ENCODE results near the gene TMEM117.

Gene TMEM117

DNA sequence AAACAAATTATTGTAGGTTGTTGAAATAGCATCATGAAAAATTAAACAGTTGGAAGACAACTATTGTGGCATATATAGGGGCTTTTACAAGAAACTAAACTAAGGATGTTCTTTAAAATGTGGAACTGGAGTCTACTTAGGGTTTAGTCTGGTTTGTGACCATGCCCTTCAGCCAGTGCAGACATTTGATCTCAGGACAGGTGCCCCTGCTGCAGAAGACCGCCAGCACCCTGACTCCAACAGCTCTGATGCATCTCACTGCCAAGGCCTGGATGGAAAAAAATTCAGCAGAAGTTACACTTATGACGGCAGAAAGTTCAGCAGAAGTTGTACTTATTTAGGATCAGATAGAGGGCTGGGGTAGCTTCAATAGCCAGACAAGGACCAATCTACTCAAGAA is 51.5 kb downstream of the TMEM117 start:
- DNase-seq: no peak
- Mint-ChIP-seq H3K9me3 (no peaks in the 10 kb centered on the region), H3K27ac (no peak overlapping the region), H3K4me3 (no peak overlapping the region), H3K4me1 (ENCODE audit: low read depth) (peaks cover 1% of the 10 kb centered on the region), H3K36me3 (ENCODE audit: low read depth) (no peaks in the 10 kb centered on the region), H3K27me3 (no peaks in the 10 kb centered on the region)

DNA sequence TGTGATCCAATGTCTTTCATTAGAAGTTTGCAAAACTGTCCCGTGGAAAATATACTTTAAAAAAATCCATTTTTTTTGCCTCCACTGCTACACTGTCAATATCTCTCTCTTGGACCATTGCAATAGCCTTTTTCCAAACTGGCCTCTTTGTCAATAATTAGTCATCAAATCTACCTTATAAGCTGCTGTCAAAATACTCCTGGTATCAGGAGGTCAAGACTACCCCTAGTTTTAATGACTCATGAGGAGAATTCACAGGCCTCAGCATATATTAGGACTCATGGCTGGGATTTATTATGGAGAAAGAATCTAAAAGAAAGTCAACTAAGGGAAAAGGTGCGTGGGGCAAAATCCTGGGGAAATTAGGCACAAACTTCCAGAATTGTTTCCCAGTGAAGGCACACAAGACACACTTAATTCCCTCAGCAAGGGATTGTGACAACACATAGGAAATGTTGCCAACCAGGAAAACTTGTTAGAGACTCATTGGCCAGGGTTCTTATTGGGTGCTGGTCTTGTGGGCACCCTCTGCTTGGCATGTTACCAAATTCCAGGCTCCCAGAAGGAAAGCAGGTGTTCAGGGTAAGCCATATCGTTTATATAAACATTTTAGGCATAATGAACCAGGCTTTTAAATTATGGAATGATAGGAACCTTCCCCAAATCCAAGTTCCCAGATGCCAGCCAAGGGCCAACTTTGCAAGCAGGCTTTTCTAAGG is 56.1 kb downstream of the TMEM117 start:
- no peak for DNase-seq
- Mint-ChIP-seq H3K36me3 (ENCODE audit: low read depth) (peaks cover 4% of the 10 kb centered on the region), H3K27me3 (no peaks in the 10 kb centered on the region), H3K27ac (no peak overlapping the region), H3K4me3 (no peak overlapping the region), H3K9me3 (peaks cover 2% of the 10 kb centered on the region), H3K4me1 (ENCODE audit: low read depth) (no peaks in the 10 kb centered on the region)

DNA sequence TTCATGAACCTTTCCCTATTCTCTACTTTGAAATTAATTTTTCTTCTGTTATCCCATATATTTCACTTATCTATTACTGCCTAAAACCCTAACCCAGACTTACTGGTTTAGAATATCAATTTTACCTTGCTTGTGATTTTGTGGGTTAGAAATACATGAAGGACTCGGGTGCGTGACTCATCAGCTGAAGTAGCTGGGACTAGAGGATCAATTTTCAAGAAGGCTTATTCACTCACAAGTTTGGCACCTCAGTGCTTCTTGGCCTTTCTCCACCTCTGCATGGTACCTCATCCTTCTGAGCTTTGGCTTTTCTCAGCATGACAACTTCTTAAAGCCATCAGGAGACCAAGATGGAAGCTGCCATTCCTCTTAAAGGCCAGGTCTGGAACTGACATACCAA is 57.8 kb downstream of the TMEM117 start:
- Mint-ChIP-seq H3K4me1 (ENCODE audit: low read depth) (no peaks in the 10 kb centered on the region), H3K36me3 (ENCODE audit: low read depth) (peaks cover 4% of the 10 kb centered on the region), H3K27me3 (no peaks in the 10 kb centered on the region), H3K27ac (no peak overlapping the region), H3K4me3 (no peak overlapping the region), H3K9me3 (peaks cover 2% of the 10 kb centered on the region)
- no peak for DNase-seq

DNA sequence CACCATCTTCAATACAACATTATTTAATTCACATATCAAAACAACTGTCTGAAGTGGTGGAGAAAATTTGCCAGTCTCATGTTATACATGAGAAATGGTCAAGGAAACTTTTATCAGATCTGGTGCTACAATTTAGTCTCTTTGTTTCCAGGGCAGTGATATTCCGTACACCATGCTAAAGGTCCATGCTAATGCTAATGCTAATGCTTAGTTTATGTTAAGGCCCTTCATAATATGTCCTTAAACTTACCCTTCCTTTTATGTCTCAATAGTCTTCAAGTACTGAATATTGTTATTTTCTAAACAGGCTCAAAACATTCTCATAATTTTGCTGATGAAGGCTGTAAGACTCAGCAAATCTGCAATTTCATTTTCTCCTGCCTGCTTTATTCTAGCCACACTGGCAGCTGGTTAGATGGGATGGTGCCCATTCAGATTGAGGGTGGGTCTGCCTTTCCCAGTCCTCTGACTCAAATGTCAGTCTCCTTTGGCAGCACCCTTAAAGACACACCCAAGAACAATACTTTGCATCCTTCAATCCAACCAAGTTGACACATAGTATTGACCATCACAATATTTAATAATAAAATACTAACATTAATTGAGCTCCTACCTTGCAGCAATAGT is 59.8 kb downstream of the TMEM117 start:
- Mint-ChIP-seq H3K27ac (no peak overlapping the region), H3K9me3 (peaks cover 2% of the 10 kb centered on the region), H3K4me1 (ENCODE audit: low read depth) (no peaks in the 10 kb centered on the region)

DNA sequence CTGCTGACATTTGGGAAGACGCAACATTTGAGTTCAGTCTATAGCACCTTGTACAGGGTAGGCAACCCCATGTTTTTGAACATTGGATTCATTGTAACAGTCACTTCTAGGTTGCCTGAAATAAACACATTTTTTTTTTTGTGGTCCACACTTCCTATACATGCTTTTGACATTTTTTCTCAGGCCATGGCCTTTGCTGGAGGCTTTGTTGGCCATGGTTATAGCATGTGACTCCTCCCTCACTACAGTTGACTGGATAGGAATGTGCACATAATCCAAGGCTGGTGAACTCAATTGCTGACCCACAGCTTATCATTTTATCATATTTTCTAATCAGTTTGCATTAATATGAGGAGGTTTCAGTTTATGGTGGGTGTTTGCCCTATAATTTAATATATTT is 60.6 kb downstream of the TMEM117 start:
- DNase-seq: no peak
- Mint-ChIP-seq H3K4me1 (ENCODE audit: low read depth) (no peaks in the 10 kb centered on the region), H3K4me3 (no peak overlapping the region), H3K27me3 (no peaks in the 10 kb centered on the region), H3K9me3 (peaks cover 2% of the 10 kb centered on the region), H3K27ac (no peak overlapping the region), H3K36me3 (ENCODE audit: low read depth) (peaks cover 4% of the 10 kb centered on the region)

More for the DNA sequence above, 59.8 kb downstream of the TMEM117 start:
- Mint-ChIP-seq H3K36me3 (ENCODE audit: low read depth) (peaks cover 4% of the 10 kb centered on the region), H3K4me3 (no peak overlapping the region), H3K27me3 (no peaks in the 10 kb centered on the region)
- no peak for DNase-seq

DNA sequence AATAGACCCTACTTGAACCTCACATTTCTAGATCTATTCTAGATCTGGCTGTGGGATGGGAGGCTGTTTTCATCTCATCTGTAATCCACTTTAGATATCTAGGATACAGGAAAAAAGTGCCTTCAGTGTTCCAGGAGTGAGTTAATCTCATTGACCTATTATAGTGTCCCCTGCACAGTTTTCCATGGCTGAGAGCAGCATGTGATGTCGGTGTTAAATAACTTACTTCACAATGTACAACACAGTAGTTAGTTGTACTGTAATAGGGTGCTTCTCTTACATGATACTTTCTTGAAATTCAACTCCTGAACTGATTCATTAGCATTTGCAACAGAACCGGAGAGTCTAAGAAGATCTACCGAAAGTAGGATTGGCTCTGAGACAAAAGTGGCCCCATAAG is 62.6 kb downstream of the TMEM117 start:
- H3K27ac Mint-ChIP-seq: no peak overlapping the region
- no peak for DNase-seq
- no peak overlapping the region for H3K4me3 Mint-ChIP-seq
- no peaks in the 10 kb centered on the region for H3K4me1 Mint-ChIP-seq (ENCODE audit: low read depth)
- H3K36me3 Mint-ChIP-seq (ENCODE audit: low read depth): peaks cover 4% of the 10 kb centered on the region
- no peaks in the 10 kb centered on the region for H3K9me3 Mint-ChIP-seq
- no peaks in the 10 kb centered on the region for H3K27me3 Mint-ChIP-seq

DNA sequence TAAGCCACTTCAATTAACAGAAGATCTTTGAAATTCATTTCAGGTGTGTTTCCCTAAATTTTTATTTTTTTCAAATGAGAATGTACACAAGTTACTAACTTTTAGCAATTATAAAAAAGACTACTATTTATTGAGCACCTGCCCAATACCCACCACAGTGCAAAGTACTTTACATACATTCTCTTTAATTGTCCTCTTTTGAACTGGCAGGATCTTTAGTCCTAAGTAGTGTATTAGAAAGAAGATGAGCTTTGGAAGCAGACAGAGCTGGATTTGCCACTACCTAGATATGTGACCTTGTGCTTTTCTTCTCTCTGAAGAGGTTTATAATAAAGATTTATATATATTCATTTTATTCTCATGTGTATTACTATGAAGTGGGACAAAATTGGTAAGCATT is 63.7 kb downstream of the TMEM117 start:
- no peak for DNase-seq
- no peaks in the 10 kb centered on the region for H3K27me3 Mint-ChIP-seq
- H3K9me3 Mint-ChIP-seq: no peaks in the 10 kb centered on the region
- H3K4me3 Mint-ChIP-seq: no peak overlapping the region
- no peak overlapping the region for H3K27ac Mint-ChIP-seq
- no peaks in the 10 kb centered on the region for H3K36me3 Mint-ChIP-seq (ENCODE audit: low read depth)
- H3K4me1 Mint-ChIP-seq (ENCODE audit: low read depth): no peaks in the 10 kb centered on the region

DNA sequence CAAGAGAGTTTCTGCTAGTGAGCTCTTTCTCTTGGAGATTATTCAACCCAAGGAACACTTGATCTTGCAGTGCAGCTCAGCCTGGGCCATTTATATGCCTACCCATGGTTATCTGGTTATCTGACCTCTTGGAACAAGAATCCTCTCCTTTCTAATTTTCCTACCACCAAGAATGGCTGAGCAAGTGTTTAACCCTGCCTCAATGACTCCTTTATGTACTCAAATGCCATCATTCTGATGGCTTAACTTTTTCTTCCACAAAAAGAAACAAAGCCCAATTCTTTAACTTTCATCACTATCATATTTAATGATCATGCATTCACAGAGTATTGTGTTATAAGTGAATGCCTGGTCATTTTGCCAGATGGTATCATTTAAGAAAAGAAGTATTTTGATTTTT is 67.8 kb downstream of the TMEM117 start:
- Mint-ChIP-seq H3K27ac (no peak overlapping the region), H3K27me3 (no peaks in the 10 kb centered on the region), H3K36me3 (ENCODE audit: low read depth) (no peaks in the 10 kb centered on the region), H3K4me3 (no peak overlapping the region), H3K4me1 (ENCODE audit: low read depth) (no peaks in the 10 kb centered on the region), H3K9me3 (no peaks in the 10 kb centered on the region)
- DNase-seq: no peak

DNA sequence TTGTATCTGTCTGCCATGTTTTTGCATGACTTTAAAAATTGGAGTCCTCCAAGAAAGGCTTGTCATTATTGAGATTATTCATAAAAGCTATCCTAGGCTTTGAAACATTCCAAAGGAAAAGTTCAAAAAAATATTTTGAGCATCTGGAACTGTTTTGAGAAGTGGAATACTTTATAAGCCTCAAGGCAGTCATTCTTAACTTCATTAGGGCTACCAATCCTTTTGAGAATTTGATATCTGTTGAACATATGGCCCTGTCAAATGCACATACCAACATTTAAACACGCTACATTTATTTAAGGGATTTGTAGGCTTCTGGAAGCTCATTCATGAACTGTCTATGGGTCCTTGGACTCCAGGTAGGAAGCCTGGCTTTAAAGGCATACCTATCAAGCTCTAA is 77.0 kb downstream of the TMEM117 start:
- no peak for DNase-seq
- Mint-ChIP-seq H3K9me3 (peaks cover 2% of the 10 kb centered on the region), H3K27ac (no peak overlapping the region)

DNA sequence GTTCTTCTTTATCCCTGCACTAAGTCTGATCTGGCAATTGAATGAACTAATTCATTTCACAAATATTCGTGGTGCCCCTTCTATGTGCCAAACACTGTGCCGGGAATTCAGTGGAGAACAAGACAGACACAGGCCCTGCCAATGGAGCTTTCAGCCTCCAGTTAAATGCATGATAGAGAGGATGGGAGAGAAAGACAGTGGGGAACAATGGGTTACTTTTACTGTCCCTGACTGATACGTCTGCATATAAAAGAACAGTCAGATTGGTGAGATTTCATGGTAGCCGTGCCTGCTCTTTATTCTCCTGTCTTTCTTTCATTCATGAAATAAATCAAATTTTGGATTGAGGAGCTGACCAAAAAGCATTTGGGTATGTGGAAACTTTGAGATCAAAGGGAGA is 78.5 kb downstream of the TMEM117 start:
- Mint-ChIP-seq H3K27ac (no peak overlapping the region), H3K9me3 (peaks cover 2% of the 10 kb centered on the region), H3K27me3 (no peaks in the 10 kb centered on the region), H3K36me3 (ENCODE audit: low read depth) (no peaks in the 10 kb centered on the region), H3K4me3 (no peak overlapping the region), H3K4me1 (ENCODE audit: low read depth) (no peaks in the 10 kb centered on the region)
- no peak for DNase-seq

More for the DNA sequence above, 77.0 kb downstream of the TMEM117 start:
- Mint-ChIP-seq H3K4me3 (no peak overlapping the region), H3K36me3 (ENCODE audit: low read depth) (no peaks in the 10 kb centered on the region), H3K4me1 (ENCODE audit: low read depth) (no peaks in the 10 kb centered on the region), H3K27me3 (no peaks in the 10 kb centered on the region)

DNA sequence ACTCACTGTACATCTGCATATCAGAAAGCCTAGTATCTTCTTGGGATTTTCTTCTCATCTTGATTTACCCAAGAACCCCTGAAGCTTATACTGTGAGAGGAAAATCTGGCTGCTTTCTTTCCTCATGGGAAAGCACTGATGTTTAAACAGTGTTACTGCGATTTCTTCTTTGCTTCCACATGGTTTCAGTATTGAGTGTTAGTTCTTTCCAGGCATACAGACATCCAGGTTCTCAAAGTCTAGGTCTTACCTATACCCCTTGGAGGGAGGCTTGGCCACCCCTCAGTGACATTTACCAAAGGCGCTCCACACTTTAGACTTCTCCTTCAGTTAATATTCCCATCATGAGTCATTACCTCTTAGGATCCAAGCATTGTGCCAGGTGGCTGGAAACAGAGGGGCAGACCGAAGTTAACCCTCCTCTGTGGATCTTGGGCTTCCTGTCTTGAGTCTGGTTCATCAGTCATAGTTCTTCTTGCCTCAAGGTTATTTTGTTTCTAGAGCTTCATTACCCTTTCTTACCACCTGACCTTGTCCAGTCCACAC is 79.1 kb downstream of the TMEM117 start:
- H3K9me3 Mint-ChIP-seq: peaks cover 2% of the 10 kb centered on the region
- no peak overlapping the region for H3K4me3 Mint-ChIP-seq
- H3K27me3 Mint-ChIP-seq: no peaks in the 10 kb centered on the region
- H3K27ac Mint-ChIP-seq: no peak overlapping the region
- H3K36me3 Mint-ChIP-seq (ENCODE audit: low read depth): no peaks in the 10 kb centered on the region
- H3K4me1 Mint-ChIP-seq (ENCODE audit: low read depth): no peaks in the 10 kb centered on the region
- DNase-seq: no peak

DNA sequence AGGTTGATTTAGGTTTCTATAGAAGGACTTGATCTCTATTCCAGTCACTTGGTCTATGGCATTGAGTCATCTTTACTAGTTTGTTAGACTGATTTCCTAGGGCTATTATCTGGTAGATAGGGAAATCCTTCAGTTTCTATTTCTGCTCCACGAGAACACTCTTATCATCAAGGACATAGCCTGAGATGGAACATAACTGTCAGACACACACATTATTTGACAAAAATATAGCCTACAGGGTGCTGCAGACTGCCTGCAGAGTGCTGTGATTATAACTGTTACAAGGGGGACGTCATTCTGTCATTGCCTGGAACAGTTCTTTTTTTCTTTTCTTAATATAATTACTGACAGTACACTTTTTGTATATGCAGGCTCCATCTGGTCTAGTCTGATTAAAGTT is 82.0 kb downstream of the TMEM117 start:
- no peaks in the 10 kb centered on the region for H3K36me3 Mint-ChIP-seq (ENCODE audit: low read depth)
- H3K27ac Mint-ChIP-seq: no peak overlapping the region
- no peaks in the 10 kb centered on the region for H3K9me3 Mint-ChIP-seq

DNA sequence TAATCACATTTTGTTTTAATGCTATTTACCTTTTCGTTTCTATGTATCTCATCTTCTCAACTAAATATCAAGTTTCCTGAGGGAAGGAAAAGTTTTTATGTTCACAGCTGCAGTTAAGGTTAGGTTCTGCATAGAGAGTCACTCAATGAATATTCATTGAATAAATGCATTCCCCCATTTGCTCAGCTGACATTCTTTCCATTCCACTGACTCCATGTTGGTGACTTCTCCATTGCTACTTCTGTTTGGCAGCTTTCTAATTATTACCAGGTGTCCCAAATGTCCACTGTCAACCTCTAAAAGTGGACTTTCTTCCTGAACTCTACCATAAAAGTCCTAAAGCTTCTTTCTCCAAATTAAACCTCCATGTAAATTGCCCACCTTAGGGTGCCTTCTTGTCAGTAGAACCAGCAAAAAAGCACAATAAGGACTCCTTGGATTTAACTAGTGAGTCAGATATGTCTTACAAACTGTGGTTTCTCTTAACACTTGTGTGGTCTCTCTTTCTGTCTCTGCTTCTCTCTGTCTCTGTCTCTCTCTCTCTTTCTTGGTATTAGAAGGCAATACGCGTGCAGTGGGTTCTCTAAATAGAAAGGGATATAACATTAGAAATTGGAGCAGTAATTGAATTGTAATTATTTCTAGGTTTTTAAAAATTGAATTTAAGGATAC is 85.9 kb downstream of the TMEM117 start:
- Mint-ChIP-seq H3K27ac (no peak overlapping the region), H3K4me3 (no peak overlapping the region), H3K9me3 (no peaks in the 10 kb centered on the region), H3K4me1 (ENCODE audit: low read depth) (no peaks in the 10 kb centered on the region), H3K27me3 (no peaks in the 10 kb centered on the region), H3K36me3 (ENCODE audit: low read depth) (peaks cover 2% of the 10 kb centered on the region)
- no peak for DNase-seq

More for the DNA sequence above, 82.0 kb downstream of the TMEM117 start:
- Mint-ChIP-seq H3K4me1 (ENCODE audit: low read depth) (no peaks in the 10 kb centered on the region), H3K27me3 (no peaks in the 10 kb centered on the region), H3K4me3 (no peak overlapping the region)
- DNase-seq: no peak

DNA sequence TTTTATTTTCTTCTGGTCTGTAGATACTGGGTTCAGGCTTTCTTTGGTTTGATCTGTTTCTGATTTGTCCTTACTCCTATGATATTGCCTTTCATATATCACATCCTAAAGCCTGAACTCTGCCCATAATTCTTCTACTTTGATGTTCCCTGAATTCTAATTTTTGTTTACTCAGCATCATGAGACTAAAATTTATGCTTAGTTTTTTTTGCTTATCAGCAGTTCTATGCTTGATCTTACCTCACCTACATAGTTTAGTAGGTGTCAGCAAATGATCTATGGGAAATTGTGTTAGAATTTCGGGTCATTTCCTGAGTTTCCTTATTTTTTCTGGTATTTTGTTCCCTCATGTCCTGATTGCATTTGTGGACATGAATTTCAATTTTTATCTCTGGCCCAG is 94.2 kb downstream of the TMEM117 start:
- H3K9me3 Mint-ChIP-seq: peaks cover 20% of the 10 kb centered on the region
- H3K36me3 Mint-ChIP-seq (ENCODE audit: low read depth): peaks cover 24% of the 10 kb centered on the region
- no peak overlapping the region for H3K27ac Mint-ChIP-seq
- no peak for DNase-seq
- no peak overlapping the region for H3K4me3 Mint-ChIP-seq
- no peaks in the 10 kb centered on the region for H3K4me1 Mint-ChIP-seq (ENCODE audit: low read depth)
- H3K27me3 Mint-ChIP-seq: no peaks in the 10 kb centered on the region

DNA sequence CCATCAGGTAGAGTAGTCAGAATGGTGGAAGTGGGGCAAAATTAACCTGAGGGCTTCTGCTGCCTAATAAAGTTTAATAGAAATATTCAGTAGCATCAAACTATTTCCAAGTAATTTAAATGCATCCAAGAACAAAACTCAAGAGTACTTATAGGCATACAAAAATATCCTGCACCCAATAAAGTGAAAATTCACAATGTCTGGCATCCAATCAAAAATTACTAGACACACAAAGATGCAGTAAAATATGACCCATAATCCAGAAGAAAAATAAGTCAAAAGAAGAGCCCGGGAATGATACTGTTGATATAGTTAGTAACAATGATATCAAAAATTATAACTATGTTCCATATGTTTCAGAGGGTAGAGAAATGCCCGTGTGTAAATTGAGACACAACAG is 95.3 kb downstream of the TMEM117 start:
- Mint-ChIP-seq H3K27ac (no peak overlapping the region), H3K27me3 (no peaks in the 10 kb centered on the region), H3K4me3 (no peak overlapping the region), H3K9me3 (peaks cover 20% of the 10 kb centered on the region), H3K4me1 (ENCODE audit: low read depth) (no peaks in the 10 kb centered on the region), H3K36me3 (ENCODE audit: low read depth) (peaks cover 24% of the 10 kb centered on the region)
- no peak for DNase-seq
